Gastroesophageal sphincter (tissue), 4 donors: Measurements from ENCODE around the gene MPRIP. TPM values are rescaled to one million over a fixed set of nuclear protein-coding genes. Genes with fewer than 3 reads are reported as not detected.

Source experiments
- ATAC-seq: fragments of 150-250 bp; one replicate; pipeline ENCODE4 v1.9.1; 2016; ENCODE audit warnings: mild to moderate bottlenecking, moderate library complexity
- H3K27ac ChIP-seq, 4 donors: fragments of 200-600 bp; sonication (generic) in 3 of 4; 1 replicate in 3 of 4; 2 replicates in 1 of 4; pipeline ENCODE4 v1.5.1; 2016 to 2019
- H3K27me3 ChIP-seq: fragments of 200-600 bp; sonication (generic); one replicate; pipeline ENCODE4 v1.5.1; 2019
- H3K36me3 ChIP-seq, 2 donors: fragments of 200-600 bp; sonication (generic); one replicate each; pipeline ENCODE4 v1.5.1; 2019; ENCODE audit warnings: control low read depth in 1 of 2
- H3K4me1 ChIP-seq, 3 donors: fragments of 200-600 bp; sonication (generic); 1 replicate in 2 of 3; 2 replicates in 1 of 3; pipeline ENCODE4 v1.5.1; 2016 to 2019; ENCODE audit warnings: control low read depth in 2 of 3
- H3K4me3 ChIP-seq, 2 donors: fragments of 200-600 bp; sonication (generic); one replicate each; pipeline ENCODE4 v1.5.1; 2019; ENCODE audit warnings: mild to moderate bottlenecking in 1 of 2, moderate library complexity in 1 of 2
- H3K9me3 ChIP-seq, 3 donors: fragments of 200-600 bp; sonication (generic); one replicate each; pipeline ENCODE4 v1.5.1; 2017 to 2019; ENCODE audit warnings: control low read depth in 2 of 3
- EP300 ChIP-seq: sonication (generic); formaldehyde crosslinking; IDR thresholded peaks from one replicate; pipeline ENCODE4 v1.6.1; 2017; ENCODE audit warnings: antibody characterized with exemption, mild to moderate bottlenecking
- POLR2A ChIP-seq, 2 donors: fragments of 450-650 bp; IDR thresholded peaks; one replicate each; pipeline ENCODE4 v1.6.1; 2017; ENCODE audit warnings: antibody characterized with exemption in 2 of 2, mild to moderate bottlenecking in 2 of 2, moderate library complexity in 1 of 2
- POLR2AphosphoS5 ChIP-seq: sonication (generic); formaldehyde crosslinking; IDR thresholded peaks from one replicate; pipeline ENCODE4 v1.6.1; 2017; ENCODE audit warnings: antibody characterized with exemption
- WGBS, 2 donors: methylation state at CpG; one replicate each; pipeline ENCODE4 v1.1.5; 2018; ENCODE audit warnings: low coverage in 1 of 2; 5-methylcytosine and 5-hydroxymethylcytosine counted together
- total RNA-seq, 4 donors: library from RNA; depleted of rRNA; stranded (reverse); fragments of >200 nt; gene quantifications; one replicate each; pipeline ENCODE4 v1.1.0, GENCODE V29; 2016
- TF ChIP-seq, protein P1 (sequence below), 4 experiments: fragments of 200-600 bp in 2 of 4; fragments of 450-650 bp in 2 of 4; sonication (generic) in 1 of 4; IDR thresholded peaks; one replicate each; pipeline ENCODE4 v1.5.1; 2017 to 2019; ENCODE audit warnings: antibody characterized with exemption in 4 of 4, mild to moderate bottlenecking in 2 of 4, moderate library complexity in 2 of 4

MPRIP gene
- total RNA-seq, 4 donors from 2014 or later = 113 to 233 (median 155) TPM

DNA sequence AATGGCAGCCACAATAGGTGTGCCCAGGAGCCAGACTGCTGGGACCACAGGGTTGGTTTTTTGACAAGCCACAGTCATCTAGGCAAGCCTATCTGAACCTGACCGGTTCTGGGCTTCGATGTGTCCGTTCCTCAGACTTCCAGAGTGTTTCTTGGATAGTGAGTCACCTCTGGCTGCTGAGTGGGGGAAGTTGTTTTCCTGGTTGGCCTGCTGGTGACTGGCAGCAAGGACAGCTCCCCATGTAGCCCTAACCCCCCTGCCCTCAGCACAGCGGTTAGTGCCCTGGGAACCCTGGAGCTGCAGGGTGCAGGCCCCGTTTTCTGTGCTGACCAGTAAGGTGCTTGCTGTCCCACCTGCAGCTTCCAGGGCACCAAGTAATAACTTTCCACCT lies 98.3 kb downstream of the MPRIP start:
- Histone ChIP-seq H3K36me3 (peaks cover 0 to 100% of the 10 kb centered on the region in 2 donors), H3K27ac (no peak overlapping the region), H3K4me3 (no peak overlapping the region), H3K4me1 (peaks cover 0 to 15% (median 0%) of the 10 kb centered on the region in 3 donors), H3K9me3 (no peaks in the 10 kb centered on the region), H3K27me3 (no peaks in the 10 kb centered on the region)
- TF ChIP-seq POLR2A (IDR thresholded peaks at IDR 0.05) = no peak
- no peak for TF ChIP-seq EP300
- TF ChIP-seq, protein P1, sequence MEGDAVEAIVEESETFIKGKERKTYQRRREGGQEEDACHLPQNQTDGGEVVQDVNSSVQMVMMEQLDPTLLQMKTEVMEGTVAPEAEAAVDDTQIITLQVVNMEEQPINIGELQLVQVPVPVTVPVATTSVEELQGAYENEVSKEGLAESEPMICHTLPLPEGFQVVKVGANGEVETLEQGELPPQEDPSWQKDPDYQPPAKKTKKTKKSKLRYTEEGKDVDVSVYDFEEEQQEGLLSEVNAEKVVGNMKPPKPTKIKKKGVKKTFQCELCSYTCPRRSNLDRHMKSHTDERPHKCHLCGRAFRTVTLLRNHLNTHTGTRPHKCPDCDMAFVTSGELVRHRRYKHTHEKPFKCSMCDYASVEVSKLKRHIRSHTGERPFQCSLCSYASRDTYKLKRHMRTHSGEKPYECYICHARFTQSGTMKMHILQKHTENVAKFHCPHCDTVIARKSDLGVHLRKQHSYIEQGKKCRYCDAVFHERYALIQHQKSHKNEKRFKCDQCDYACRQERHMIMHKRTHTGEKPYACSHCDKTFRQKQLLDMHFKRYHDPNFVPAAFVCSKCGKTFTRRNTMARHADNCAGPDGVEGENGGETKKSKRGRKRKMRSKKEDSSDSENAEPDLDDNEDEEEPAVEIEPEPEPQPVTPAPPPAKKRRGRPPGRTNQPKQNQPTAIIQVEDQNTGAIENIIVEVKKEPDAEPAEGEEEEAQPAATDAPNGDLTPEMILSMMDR (IDR thresholded peaks at IDR 0.05) = no peak
- TF ChIP-seq POLR2AphosphoS5 = no peak
- 40% methylated on average over 1 of the region's 5 CpGs; no CpG with 5 or more reads in 1 of the 2 donors for WGBS, 2 donors
- ATAC-seq = no peak

DNA sequence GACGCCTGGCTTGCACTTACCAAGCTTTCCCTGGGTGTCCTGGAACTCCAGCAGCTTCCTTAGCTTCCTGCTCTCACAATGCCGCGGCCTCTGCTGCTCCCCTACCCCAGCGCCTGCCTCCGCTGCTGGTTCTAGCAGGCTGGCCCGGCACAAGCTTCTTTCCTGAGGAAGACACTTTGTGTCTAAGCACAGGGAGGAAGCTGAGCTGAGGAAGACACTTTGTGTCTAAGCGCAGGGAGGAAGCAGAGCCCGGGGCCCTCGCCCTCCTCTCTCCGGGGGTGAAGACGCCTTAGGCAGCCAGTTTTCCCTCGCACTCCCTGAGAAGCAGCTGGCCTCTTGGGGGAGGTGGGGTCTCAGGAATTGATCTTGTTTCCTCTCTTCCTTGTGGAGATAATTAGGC lies 99.0 kb downstream of the MPRIP start:
- Histone ChIP-seq H3K4me3 (no peak overlapping the region), H3K36me3 (peaks cover 0 to 100% of the 10 kb centered on the region in 2 donors), H3K4me1 (peaks cover 0 to 16% (median 0%) of the 10 kb centered on the region in 3 donors), H3K27ac (peak overlapping the region in 2 of 4 donors; percentile 25 to 26), H3K9me3 (no peaks in the 10 kb centered on the region), H3K27me3 (no peaks in the 10 kb centered on the region)
- no peak for ATAC-seq
- WGBS, 2 donors = 100% methylated on average over 1 of the region's 12 CpGs; no CpG with 5 or more reads in 1 of the 2 donors
- no peak for TF ChIP-seq POLR2AphosphoS5
- no peak for TF ChIP-seq EP300
- no peak for TF ChIP-seq POLR2A (IDR thresholded peaks at IDR 0.05)
- TF ChIP-seq, protein P1 (IDR thresholded peaks at IDR 0.05) = no peak

DNA sequence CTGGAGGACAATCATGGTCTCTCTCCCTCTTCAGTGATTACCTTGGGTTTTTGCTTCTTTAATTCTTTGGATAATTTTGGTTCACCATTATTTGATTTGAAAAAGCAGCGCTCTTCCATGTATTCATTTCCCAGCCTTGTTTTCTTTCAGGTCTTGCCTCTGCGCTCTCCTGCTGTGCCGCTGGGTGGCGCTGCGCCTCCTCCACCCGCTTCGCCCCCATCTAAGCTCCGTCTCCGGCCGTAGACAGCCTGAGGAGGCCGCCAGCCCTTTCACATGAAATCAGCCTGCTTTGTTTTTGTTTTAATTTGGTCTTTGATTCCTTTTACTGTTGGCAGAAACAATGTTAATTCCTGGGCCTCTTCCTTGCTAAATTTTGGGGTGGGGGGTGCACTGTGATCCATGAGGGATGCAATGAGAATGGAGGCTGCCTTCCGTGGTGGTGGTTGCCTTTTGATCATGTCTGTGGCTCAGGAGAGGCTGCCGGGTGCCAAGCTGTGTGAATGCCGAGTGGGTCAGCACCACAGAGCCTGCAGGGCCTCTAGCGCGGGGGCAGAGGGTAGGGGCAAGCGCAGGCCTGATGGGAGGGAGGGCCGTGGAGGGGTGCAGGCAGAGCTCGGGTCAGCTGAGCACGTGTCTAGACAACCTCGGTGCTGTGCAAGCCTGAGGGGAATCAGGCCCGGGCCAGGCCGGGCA lies 99.7 kb downstream of the MPRIP start:
- peak; percentile 59 for ATAC-seq
- no peaks in the 10 kb centered on the region for H3K9me3 ChIP-seq
- H3K27me3 ChIP-seq = no peaks in the 10 kb centered on the region
- 20 to 32% methylated on average over 11 of the region's 23 CpGs for WGBS, 2 donors
- H3K4me1 ChIP-seq = peaks cover 0 to 21% (median 0%) of the 10 kb centered on the region in 3 donors
- H3K4me3 ChIP-seq = no peak overlapping the region
- H3K27ac ChIP-seq = peak overlapping the region in 3 of 4 donors; percentile 21 to 54 (median 26)
- H3K36me3 ChIP-seq = peaks cover 0 to 100% of the 10 kb centered on the region in 2 donors
- no peak for TF ChIP-seq EP300
- TF ChIP-seq, protein P1 (IDR thresholded peaks at IDR 0.05) = peak in 3 of 4 experiments; percentile 83 to 88 (median 87)
- no peak for TF ChIP-seq POLR2A (IDR thresholded peaks at IDR 0.05)
- no peak for TF ChIP-seq POLR2AphosphoS5

DNA sequence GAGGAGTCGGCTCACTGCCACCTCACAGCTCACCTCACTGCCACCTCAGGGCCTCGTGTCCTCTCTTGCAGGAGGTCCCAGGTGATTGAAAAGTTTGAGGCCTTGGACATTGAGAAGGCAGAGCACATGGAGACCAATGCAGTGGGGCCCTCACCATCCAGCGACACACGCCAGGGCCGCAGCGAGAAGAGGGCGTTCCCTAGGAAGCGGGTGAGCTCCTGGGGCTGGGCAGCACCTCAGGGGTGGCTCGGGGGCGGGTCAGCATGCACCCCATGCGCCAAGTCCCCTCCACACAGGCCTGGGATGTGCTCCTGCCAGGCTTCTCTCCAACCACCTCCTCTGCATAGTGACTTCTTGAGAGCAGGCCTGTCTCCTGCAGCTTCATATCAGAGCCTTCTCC lies 100.3 kb downstream of the MPRIP start:
- TF ChIP-seq POLR2AphosphoS5 = no peak
- TF ChIP-seq, protein P1 (IDR thresholded peaks at IDR 0.05) = no peak
- no peak for TF ChIP-seq EP300
- no peak for TF ChIP-seq POLR2A (IDR thresholded peaks at IDR 0.05)

DNA sequence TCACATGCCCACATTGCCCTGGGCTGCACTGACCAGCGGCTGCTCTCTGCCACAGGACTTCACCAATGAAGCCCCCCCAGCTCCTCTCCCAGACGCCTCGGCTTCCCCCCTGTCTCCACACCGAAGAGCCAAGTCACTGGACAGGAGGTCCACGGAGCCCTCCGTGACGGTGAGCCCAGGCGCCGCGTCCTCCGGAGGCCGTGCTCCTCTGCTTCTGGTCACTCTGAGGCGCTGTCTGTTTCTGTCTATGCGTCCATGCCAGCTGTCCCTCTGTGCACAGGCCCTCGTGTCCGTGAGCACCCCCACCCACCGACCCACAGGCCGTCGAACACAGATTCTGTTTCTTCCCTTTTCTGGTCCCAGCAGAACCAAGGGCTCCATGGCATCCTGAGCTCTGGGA lies 101.2 kb downstream of the MPRIP start:
- TF ChIP-seq POLR2A (IDR thresholded peaks at IDR 0.05) = no peak
- TF ChIP-seq, protein P1 (IDR thresholded peaks at IDR 0.05) = no peak
- TF ChIP-seq POLR2AphosphoS5 = no peak
- no peak for TF ChIP-seq EP300
- WGBS, 2 donors = 84 to 100% methylated on average over 1 to 15 of the region's 19 CpGs
- H3K36me3 ChIP-seq = peaks cover 0 to 100% of the 10 kb centered on the region in 2 donors

More for the DNA sequence above, 100.3 kb downstream of the MPRIP start:
- peak; percentile 1 for ATAC-seq
- Histone ChIP-seq H3K4me3 (no peak overlapping the region), H3K27me3 (no peaks in the 10 kb centered on the region), H3K9me3 (no peaks in the 10 kb centered on the region), H3K4me1 (peaks cover 0 to 21% (median 0%) of the 10 kb centered on the region in 3 donors), H3K27ac (peak overlapping the region in 2 of 4 donors; percentile 26 to 54), H3K36me3 (peaks cover 0 to 100% of the 10 kb centered on the region in 2 donors)
- 93% methylated on average over 4 of the region's 11 CpGs; no CpG with 5 or more reads in 1 of the 2 donors for WGBS, 2 donors

More for the DNA sequence above, 101.2 kb downstream of the MPRIP start:
- no peak overlapping the region for H3K27ac ChIP-seq
- no peaks in the 10 kb centered on the region for H3K27me3 ChIP-seq
- H3K9me3 ChIP-seq = no peaks in the 10 kb centered on the region
- ATAC-seq = no peak
- no peak overlapping the region for H3K4me3 ChIP-seq
- peaks cover 0 to 21% (median 0%) of the 10 kb centered on the region in 3 donors for H3K4me1 ChIP-seq
